BE2C (cell line): Measurements from ENCODE around the gene CD34.

Experiments
- DNase-seq: peaks from one replicate; pipeline ENCODE4 v3.0.0-alpha.2; 2020
- H3K27me3 ChIP-seq: fragments of 250-450 bp; sonication (Bioruptor Pico); 2 replicates; pipeline ENCODE4 v1.5.1; 2020; ENCODE audit warnings: mild to moderate bottlenecking
- H3K36me3 ChIP-seq: fragments of 250-450 bp; sonication (Bioruptor Pico); 2 replicates; pipeline ENCODE4 v1.5.1; 2020; ENCODE audit warnings: mild to moderate bottlenecking
- H3K4me1 ChIP-seq: fragments of 250-450 bp; sonication (Bioruptor Pico); 2 replicates; pipeline ENCODE4 v1.5.1; 2020
- H3K4me3 ChIP-seq: 2 replicates; pipeline ENCODE4 v1.5.1; 2011; ENCODE audit warnings: low read depth, low read length
- H3K9me3 ChIP-seq: fragments of 250-450 bp; sonication (Bioruptor Pico); 2 replicates; pipeline ENCODE4 v1.5.1; 2020
- TF ChIP-seq, protein P1 (sequence below): IDR thresholded peaks from 2 replicates; pipeline ENCODE4 v1.5.1; 2012; ENCODE audit warnings: mild to moderate bottlenecking, low read depth, low read length

The CD34 gene

DNA sequence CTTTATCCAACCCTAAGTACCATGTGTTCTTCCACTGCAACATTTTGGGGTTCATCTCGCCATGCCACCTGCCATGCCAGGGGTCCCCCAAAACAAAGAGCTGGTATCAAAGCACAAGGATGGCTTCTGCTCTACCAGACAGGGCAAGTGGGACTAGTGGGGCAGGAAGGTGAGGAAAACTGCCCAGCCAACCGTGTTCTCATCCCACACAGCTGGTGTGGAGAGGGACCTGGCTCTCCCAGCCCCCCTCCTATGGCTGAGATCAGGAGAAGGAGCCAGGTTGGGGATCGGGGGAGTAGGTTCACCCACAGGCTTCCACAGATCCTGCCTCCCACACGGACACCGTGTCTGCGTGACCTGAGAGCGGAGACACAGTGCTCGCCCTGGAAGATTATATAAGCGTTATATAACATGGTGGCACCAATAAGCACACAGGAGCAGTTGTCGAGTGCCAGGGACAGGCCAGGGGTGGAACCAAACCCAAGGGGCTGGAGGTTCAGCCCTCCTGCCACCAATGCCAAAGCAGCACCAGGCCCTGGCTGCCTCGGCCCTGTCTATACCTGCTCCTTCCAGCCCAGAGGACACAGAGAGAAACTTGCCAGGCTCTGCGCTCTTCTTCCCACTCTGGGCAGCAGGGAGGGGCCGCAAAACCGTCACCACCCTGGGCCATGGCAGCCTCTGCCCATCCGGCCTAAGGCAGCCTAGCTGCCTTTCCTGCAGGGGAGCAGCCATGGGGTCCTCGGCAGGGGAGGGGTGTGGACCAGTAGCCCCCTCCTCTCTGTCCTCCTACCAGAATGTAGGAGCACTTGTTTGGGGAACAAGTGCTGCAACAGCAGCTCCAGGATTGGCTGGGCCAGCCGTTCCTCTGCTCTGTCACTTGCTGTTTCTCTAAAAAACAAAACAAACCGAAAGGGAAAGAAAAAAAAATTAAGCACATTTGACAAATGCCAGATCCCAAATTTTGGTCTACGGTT is 43.5 kb downstream of the CD34 start:
- Histone ChIP-seq H3K4me1 (peaks cover 3% of the 10 kb centered on the region; the same call in 1 of the 2 replicates), H3K9me3 (no peaks in the 10 kb centered on the region), H3K36me3 (no peaks in the 10 kb centered on the region), H3K4me3 (peak overlapping the region; percentile 71; the same call in 1 of the 2 replicates), H3K27me3 (no peaks in the 10 kb centered on the region)
- no peak for DNase-seq
- TF ChIP-seq, protein P1, sequence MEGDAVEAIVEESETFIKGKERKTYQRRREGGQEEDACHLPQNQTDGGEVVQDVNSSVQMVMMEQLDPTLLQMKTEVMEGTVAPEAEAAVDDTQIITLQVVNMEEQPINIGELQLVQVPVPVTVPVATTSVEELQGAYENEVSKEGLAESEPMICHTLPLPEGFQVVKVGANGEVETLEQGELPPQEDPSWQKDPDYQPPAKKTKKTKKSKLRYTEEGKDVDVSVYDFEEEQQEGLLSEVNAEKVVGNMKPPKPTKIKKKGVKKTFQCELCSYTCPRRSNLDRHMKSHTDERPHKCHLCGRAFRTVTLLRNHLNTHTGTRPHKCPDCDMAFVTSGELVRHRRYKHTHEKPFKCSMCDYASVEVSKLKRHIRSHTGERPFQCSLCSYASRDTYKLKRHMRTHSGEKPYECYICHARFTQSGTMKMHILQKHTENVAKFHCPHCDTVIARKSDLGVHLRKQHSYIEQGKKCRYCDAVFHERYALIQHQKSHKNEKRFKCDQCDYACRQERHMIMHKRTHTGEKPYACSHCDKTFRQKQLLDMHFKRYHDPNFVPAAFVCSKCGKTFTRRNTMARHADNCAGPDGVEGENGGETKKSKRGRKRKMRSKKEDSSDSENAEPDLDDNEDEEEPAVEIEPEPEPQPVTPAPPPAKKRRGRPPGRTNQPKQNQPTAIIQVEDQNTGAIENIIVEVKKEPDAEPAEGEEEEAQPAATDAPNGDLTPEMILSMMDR: no peak

DNA sequence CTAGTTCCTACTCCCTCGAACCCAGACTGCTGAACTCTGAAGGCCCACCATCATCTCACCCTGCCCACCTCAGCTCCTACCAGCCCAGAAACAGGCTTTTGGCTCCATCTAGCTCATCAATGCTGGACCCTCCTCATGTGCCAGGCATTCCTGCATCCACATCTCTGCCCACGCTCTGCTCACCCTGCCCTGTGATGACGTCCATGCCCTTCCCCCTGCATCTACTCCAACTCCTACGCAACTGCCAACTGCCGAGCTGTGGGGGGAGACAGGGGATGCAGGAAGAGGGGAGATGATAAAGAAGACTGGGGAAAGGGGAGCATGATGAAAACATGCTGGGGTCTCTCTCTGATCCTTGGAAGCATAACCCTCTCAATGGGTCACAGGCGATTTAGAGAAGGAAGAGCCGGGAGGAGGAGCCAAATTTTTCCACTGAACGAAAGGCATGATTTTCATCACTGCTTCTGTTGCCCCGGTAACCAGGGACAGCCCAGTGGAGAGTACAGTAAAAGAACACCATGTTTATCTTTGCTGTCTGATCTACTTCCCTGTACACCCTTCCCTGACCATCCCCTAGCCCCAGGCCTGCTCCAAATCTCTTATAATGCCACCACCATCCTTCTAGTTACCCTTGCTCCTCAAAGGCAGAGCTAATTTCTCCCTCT is 44.3 kb downstream of the CD34 start:
- Histone ChIP-seq H3K4me1 (peaks cover 3% of the 10 kb centered on the region; the same call in 1 of the 2 replicates), H3K36me3 (no peaks in the 10 kb centered on the region), H3K4me3 (no peak overlapping the region), H3K27me3 (no peaks in the 10 kb centered on the region), H3K9me3 (no peaks in the 10 kb centered on the region)
- TF ChIP-seq, protein P1: no peak
- DNase-seq: no peak

DNA sequence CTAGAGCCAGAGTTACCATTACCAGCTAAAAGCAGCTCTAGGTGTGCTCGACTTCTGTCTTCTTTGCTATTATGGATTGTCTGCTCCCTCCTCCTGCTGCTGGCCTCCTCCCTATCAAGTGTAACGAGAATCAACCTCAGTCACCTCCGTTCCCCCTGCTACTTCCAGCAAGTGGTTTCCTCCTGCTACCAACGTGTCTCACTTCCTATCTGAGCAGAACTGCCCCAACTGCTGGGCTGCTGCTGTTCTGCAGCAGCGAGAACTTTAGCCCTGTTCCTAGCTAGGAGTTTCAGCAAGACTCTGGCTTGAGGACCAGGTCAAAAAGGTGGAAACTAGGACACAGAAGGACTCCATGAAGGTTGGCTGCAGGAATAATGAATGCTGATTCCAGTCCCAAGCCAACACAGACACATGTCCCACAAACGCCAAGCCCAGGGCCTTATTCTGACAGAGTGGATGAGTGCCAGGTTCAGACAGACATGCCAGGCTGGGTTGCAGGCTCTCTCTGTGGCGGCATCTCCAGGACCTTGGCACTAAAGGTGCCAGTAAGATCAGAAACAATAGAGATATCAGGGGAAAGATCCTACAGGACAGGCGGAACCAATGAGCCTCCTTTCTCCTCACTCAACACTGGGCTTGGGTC is 46.9 kb downstream of the CD34 start:
- Histone ChIP-seq H3K36me3 (no peaks in the 10 kb centered on the region), H3K27me3 (no peaks in the 10 kb centered on the region), H3K9me3 (no peaks in the 10 kb centered on the region), H3K4me3 (no peak overlapping the region), H3K4me1 (peaks cover 3% of the 10 kb centered on the region; the same call in 1 of the 2 replicates)
- no peak for DNase-seq
- TF ChIP-seq, protein P1: no peak

DNA sequence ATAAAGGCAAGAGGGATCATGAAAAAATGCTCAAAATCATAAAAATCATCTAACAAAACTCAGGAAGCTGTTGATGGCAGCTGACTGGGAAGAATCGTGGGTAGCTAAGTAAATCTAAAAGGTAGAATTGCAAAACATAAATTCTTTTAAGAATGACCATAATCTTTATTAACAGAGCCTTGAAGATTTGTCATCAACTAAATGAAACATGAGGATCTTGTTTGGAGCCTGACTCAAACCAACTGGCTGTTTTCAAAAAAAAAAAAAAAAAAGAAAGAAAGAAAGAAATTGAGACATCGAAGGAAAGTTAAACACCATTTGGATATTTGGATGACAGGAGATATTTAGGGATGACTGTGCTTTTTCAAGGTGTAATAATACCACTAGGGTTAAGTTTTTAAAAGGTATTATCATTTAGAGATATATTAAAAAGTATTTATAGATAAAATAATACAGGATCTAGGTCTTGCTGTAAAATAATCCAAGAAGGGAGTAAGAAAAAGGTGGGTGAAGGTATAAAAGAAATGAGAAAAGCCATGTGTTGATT is 48.6 kb downstream of the CD34 start:
- H3K36me3 ChIP-seq: no peaks in the 10 kb centered on the region
- no peaks in the 10 kb centered on the region for H3K9me3 ChIP-seq
- H3K27me3 ChIP-seq: no peaks in the 10 kb centered on the region
- TF ChIP-seq, protein P1: no peak
- DNase-seq: no peak
- H3K4me3 ChIP-seq: no peak overlapping the region
- H3K4me1 ChIP-seq: peaks cover 3% of the 10 kb centered on the region; the same call in 1 of the 2 replicates

DNA sequence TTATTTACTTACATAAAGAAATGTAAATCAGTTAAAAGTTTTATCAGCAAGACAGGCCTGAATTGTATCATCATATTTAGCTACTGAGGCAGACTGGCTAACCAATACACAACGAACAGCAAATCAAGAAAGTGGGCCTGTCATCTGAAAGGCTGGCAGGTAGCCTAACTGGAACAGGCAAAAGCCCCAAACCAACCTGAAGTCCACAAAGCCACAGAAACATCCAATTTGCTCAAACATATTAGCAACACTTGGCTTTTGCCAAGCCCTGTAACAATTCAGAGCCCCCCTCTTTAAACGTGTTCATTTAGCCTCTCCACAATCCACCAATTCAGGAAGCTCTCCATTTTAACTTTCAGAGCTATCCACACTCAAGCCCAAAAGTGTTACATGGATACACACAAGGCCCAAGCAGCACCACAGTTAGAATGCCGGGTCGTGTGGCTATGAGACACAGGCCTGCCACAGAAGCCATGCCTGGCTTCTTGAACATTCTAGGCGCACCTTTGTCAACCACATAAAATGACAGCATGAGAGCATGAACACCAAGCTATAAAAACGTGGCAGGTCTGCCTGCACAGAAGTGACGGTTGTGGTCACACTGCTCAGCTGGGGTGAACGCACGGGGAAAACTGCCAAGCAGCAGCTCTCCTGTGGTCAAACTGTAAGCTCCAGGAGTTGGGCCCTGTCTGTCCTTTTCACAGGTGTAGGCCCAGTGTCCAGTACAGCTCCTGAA is 49.3 kb downstream of the CD34 start:
- no peak for DNase-seq
- H3K36me3 ChIP-seq: no peaks in the 10 kb centered on the region
- no peak overlapping the region for H3K4me3 ChIP-seq
- no peaks in the 10 kb centered on the region for H3K9me3 ChIP-seq
- no peaks in the 10 kb centered on the region for H3K27me3 ChIP-seq
- TF ChIP-seq, protein P1: no peak
- H3K4me1 ChIP-seq: no peaks in the 10 kb centered on the region
